ENCODE data around the gene MGMT.

DNA sequence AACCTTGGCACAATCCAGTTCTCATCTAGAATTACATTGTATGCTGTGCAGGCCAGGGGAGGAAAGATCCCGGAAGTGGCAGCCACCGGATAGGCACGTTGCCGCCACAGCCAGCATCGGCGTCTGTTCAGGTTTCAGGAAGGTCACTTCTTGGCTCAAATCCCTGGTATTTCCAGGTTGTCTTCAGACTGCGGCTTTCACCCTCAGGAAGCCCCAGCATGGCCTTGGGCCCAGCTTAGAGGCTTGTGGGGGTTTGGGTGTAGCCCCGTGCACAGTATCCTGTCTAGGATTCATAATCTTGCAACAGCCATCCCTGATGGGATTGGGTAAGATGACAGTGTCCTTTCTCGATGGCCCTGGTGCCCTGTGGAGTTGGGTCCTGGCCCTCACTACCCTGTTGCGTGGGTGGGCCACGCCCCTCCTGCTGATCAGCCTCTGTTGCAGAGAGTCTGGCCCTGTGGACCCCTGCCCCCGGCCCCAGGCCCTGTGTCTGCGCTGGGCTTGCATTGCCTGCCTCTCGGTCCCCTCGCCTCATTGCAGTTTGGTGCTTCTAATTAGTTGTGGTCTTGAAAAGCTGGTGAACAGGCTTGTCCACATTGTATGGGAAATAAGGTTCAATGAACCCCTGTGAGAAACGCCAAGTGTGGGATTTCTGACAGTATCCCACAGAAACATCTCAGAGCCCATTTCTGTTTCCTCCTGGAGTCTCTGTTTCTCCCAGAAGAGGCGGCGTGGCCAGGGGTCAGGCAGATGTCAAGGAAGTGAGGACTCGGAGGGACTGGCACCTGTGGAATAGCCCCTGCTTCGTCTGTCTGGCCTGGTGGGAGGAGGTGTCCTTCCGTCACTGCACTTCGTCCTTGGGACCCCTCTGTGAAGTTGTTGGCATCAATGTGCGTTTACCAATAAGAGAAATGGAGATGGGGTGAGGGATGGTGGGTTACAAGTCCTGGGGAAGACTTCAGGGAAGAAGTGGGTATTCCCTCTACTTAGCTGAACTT lies 77.5 kb downstream of the MGMT start:
- TF ChIP-seq, protein P1, sequence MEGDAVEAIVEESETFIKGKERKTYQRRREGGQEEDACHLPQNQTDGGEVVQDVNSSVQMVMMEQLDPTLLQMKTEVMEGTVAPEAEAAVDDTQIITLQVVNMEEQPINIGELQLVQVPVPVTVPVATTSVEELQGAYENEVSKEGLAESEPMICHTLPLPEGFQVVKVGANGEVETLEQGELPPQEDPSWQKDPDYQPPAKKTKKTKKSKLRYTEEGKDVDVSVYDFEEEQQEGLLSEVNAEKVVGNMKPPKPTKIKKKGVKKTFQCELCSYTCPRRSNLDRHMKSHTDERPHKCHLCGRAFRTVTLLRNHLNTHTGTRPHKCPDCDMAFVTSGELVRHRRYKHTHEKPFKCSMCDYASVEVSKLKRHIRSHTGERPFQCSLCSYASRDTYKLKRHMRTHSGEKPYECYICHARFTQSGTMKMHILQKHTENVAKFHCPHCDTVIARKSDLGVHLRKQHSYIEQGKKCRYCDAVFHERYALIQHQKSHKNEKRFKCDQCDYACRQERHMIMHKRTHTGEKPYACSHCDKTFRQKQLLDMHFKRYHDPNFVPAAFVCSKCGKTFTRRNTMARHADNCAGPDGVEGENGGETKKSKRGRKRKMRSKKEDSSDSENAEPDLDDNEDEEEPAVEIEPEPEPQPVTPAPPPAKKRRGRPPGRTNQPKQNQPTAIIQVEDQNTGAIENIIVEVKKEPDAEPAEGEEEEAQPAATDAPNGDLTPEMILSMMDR (IDR thresholded peaks at IDR 0.05; ENCODE audit: borderline replicate concordance, extremely low read depth, low read length, poor library complexity, severe bottlenecking), result no peak
- no peak for TF ChIP-seq EZH2 (IDR thresholded peaks at IDR 0.05; ENCODE audit: borderline replicate concordance, low read depth, low read length, severe bottlenecking)
